HTR-8/SVneo (cell line): Measurements from ENCODE around the gene SMURF2.

ENCODE experiments used
- DNase-seq: peaks from one replicate; pipeline ENCODE4 v3.0.0; 2011; ENCODE audit warnings: low spot score, mixed read lengths; ENCODE audit not compliant: insufficient read length
- FAIRE-seq: peaks from 2 replicates; lab custom pipeline; 2011; peaks lifted over from hg19 to GRCh38; lab: Jason Lieb, UNC

SMURF2 gene

DNA sequence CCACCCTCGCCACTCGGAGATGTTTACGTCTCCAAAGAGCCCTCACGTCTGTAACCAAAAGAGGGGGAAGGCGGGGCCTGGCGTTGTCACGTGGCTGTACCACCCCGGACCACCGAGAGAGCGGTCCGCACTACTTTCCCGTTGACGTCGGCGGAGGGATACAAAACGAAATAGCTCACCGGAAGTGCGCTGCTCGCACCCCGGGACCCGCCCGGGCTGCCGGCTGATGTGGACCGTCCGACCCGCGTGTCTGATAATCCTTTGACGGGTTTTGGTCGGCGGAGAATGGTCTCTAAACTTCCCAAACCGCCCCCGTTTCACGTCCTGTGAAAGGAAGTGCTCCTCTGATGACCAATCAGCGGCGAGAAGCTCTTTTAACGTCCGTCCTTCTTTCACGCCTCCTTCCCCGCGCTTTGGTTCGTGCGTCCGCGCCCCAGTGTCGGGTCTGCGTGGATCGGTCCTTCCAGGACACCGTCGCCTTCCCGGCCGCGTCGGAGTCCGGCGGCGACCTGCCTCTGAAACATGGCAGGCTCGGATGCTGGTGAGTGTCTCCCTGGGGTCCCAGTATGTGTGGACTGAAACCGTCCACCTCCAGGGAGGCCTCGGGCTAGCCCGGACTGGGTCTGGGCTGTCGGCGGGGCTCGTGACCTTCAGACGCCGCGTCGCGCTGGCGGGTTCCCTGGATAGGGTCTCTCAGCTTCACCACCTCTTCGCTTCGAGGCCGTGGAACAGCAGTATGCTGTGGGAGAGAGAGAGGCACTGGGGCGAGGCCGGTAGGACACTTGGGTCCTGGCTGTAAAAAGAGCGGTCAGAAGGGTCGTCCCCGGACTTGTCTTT lies 155.3 kb downstream of the SMURF2 start, which contains the start of gene CEP95:
CEP95 (plus strand) TSS at position 402 of the 837 bp plus-strand sequence; CDS start at position 523, 121 bp downstream.
- FAIRE-seq, result no peak
- DNase-seq, result no peak

DNA sequence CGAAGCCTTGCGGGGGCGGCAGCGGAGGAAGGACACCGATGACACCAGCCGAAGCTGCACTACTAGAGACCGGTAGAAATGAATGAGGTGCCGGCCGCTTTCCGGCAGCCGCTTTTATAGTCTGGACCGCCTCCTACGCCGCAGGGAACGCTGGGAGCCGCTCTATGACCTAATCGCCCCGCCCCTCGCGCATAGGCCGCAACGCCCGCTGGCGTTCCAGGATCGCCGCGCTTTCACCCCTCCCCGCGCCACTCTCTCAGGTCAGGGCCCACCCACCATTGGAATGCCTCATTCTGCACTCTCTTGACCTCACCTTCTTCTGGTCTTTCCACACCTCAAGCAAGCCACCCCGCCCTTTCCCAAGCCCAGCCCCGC lies 155.9 kb downstream of the SMURF2 start, which contains the start of gene DDX5:
DDX5 (minus strand) TSS at position 89 of the 375 bp plus-strand sequence. CDS start 170 bp downstream, outside the sequence.
- peak; percentile 80 for FAIRE-seq
- peak; percentile 94 for DNase-seq

- peak; percentile 70 for DNase-seq
- no peak for FAIRE-seq
Observed at GRCh38 chr17:64505340-64506200, 156.5 kb downstream of the SMURF2 start.

DNA sequence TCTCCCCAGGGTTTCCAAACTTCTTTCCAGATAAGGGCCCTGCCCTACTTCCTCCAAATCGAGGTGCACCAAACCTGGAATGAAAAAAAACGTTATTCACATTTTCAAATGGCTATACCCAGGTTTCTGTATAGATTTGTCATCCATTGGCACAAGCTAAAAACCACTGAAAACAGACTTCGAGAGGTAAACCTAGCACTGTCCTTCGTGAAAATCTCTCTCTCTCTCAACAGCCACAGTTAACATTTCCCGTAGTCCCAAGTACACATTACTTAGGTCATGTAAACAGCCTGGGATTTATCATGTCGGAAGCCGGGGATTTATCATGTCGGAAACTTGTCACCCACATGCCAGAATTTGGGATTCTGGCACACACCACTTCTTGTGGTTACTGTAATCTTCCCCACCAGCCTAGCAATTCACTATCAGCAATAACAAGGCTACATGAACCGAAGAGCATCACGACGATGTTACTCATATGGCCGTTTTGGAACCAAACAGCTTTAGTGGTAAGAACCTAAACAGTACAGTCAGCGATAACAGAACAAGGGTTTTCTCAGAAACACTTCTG lies 157.3 kb downstream of the SMURF2 start:
- FAIRE-seq, result no peak

GRCh38 chr17:64503821-64504768 lies 158.0 kb downstream of the SMURF2 start:
- DNase-seq, result no peak
- FAIRE-seq, result no peak

More for the DNA sequence above, 157.3 kb downstream of the SMURF2 start:
- no peak for DNase-seq

DNA sequence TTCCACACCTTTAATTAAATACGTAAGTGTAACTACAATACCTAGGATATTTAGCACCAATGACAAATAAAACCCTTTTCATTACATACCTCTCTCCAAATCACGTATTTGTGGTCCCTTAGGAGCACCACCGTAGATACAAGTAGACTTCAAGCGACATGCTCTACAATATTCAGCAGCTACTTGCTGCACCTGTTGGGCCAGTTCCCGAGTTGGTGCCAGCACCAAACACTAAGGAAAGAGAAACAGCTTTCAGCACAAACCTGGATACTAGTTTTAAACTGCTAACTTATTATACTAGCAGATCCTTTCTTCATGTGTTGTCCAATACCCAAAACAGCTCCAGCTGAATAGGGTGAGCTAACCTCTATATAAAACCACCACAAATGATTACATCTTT lies 158.8 kb downstream of the SMURF2 start:
- DNase-seq, result no peak
- no peak for FAIRE-seq

- DNase-seq, result no peak
- no peak for FAIRE-seq
Observed at GRCh38 chr17:64502809-64503208, 159.3 kb downstream of the SMURF2 start.

- DNase-seq (no peak), FAIRE-seq (no peak)
Observed at GRCh38 chr17:64502021-64502420, 160.1 kb downstream of the SMURF2 start.

GRCh38 chr17:64500862-64501765 lies 161.0 kb downstream of the SMURF2 start:
- DNase-seq (no peak), FAIRE-seq (no peak)

DNA sequence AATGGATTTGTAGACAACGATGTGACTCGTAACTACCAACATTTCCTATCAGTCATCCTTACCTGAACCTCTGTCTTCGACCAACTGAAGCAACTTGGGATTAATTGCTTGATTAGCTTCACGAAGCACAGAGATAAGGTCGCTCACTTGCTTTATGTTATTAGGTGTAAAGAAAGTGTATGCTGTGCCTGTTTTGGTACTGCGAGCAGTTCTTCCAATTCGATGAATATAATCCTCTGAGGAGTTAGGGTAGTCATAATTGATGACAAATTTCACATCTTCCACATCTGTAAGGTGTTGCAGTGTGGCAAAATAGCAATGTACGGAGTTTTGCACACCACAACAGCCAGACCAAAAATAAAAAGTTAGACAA lies 161.6 kb downstream of the SMURF2 start:
- FAIRE-seq, result no peak
- no peak for DNase-seq

DNA sequence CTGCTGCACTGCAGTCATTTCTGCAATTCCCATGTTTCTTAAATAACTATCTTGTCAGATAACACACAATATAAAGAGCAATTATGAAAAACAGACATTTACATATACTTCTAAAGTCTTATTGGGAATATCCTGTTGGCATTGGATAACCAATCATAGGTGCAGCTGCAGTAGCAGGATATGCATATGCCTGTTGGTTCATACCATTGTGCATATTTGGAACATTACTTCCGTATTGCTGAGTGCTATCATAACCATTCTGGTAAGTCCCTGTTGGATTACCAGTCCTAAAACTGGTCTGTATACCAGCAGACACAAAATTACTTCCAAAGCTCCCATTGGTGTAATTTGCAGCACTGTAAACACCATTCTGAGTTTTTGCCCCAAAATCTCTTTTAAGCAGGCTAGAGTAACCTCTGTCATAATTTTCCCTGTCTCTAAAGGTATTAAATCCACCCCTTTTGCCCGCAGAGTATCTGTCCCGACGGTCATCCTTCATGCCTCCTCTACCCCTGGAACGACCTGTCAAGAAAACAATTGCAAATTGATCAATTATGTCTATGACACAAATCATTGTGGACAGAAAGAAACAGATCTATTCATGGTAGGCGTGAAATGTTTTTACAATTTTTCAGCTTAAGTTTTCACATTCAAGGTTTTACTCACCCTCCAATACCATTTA lies 162.2 kb downstream of the SMURF2 start:
- FAIRE-seq, result no peak
- no peak for DNase-seq

DNA sequence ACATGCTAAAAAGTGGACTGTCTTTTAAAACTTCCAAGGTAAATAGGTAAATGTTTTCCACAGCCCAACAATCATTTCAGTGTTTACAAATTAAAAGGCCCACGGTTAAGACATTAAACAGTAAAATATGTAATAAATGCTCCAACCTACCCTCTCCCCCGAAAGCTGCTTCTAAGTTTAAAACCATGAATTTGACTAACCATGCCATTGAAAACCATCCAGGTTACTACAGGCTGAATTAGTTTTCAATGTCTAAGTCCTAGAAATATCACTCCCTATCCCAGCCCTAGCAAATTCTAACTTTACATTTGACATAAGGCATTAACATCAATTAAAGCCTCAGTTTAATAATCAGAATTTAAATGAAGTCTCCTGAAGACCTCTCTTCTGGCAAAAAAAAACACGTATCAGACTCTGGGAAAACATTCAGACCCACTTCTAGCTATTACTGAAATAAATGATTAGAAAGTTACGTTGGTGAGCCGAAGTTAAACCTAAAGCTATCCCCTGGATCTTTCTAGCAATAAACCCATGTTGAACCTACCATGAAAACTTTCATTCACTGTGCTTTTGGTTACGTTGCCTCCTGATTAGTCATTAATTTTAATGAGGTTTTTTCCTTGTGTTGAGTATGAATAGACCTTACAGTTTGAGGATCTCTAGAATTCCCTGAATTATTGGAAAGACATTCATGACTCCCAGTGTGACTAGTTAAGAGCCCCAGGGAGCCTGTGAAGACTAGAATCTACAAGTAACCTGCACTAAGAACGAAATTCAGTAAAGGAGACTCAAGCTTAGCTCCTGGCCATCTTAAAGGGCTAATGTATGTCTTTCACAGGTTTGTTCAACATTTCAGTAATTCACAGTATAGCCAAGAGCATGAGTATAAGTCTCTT lies 163.6 kb downstream of the SMURF2 start:
- no peak for DNase-seq
- FAIRE-seq, result no peak

GRCh38 chr17:64497565-64498035 lies 164.5 kb downstream of the SMURF2 start:
- FAIRE-seq (no peak), DNase-seq (no peak)

DNA sequence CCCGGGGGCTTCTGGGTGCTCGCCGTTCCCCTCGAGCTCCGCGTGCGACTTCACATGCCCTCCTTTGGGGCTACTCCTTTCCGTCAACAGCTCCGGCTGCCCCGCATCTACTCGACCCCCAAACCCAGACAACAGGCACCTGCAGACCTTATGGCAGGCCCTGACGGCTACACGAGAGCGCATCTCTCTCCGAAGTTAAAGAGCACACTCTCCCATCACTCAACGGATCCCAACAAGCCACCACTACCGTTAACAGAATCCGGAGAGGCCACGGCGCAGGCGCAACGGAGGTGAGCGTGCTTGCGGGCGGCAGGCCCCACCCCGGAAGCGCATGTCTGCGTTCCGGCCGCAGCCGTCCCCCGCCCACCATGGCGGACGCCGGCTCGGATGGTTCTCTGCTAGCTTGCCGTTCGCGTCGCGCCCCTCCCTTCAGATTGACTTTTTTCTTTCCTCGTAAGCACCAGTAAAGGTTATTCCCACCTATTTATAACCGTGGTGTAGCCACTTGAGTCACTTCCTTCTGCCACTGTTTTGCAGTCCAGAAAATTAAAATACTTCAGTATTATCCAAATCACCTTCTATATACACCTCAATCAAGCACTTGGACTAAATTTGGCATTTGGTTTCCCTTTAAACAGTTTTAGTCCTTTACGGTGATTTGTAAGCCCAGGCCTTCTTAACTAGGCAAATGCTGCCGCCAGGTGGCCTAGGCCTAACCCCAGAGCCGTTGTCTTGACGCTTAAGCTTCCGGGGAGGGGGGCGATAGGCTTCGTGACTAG lies 165.1 kb downstream of the SMURF2 start, which contains the start of gene POLG2:
POLG2 (minus strand) TSS at position 269 of the 779 bp plus-strand sequence; CDS start at position 183, 86 bp downstream.
- DNase-seq, result peak; percentile 96
- FAIRE-seq, result peak; percentile 90

DNA sequence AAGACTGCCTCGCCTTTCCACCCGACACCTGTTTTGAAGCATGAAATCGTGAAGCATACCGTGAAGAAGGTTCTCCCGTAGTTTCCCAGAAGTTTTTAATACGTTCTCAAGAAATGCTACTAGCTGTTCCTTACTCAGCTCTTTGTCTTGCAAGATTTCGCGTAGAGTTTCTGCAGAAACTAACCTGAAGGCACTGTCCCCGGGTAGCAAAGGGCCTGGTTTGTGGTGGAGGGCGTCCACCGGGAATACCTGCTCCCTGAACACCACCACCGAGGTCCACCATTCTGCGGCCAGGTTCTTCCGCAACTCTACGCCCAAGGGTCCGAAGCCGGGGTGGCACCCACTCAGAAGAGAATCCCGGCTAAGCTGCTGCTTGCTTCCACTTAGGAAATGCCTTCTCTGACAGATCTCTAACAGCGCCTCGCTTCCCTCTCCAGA lies 165.7 kb downstream of the SMURF2 start:
- DNase-seq (no peak), FAIRE-seq (no peak)
